Natural killer cell (primary cell): ENCODE data around the gene SOX9. TPM values are rescaled to one million over a fixed set of nuclear protein-coding genes. Genes with fewer than 3 reads are reported as not detected.

Experiments
- ATAC-seq, 3 donors: fragments of 150-1000 bp in 2 of 3; fragments of 200-7000 bp in 1 of 3; cut with Tn5 transposase; 1 replicate in 1 of 3; 2 replicates in 2 of 3; pipeline ENCODE4 v1.10.0; 2021; ENCODE audit warnings: mild to moderate bottlenecking in 2 of 3, moderate library complexity in 2 of 3
- DNase-seq, 2 donors: peaks; one replicate each; pipeline versions ENCODE4 v3.0.0 to v3.0.0-alpha.2; 2013 to 2021; ENCODE audit warnings: mixed read lengths in 1 of 2
- H3K27ac ChIP-seq: one replicate; pipeline ENCODE4 v1.5.1; 2013; ENCODE audit warnings: mild to moderate bottlenecking, low read length
- H3K27me3 ChIP-seq: one replicate; pipeline ENCODE4 v1.6.1; 2013; ENCODE audit warnings: low read length; ENCODE audit not compliant: control insufficient read depth, insufficient read depth
- H3K36me3 ChIP-seq: one replicate; pipeline ENCODE4 v1.6.1; 2013; ENCODE audit warnings: low read length; ENCODE audit not compliant: control insufficient read depth, insufficient read depth
- H3K4me1 ChIP-seq: one replicate; pipeline ENCODE4 v1.6.1; 2013; ENCODE audit warnings: low read length; ENCODE audit not compliant: control insufficient read depth, insufficient read depth
- H3K4me3 ChIP-seq: one replicate; pipeline ENCODE4 v1.5.1; 2013; ENCODE audit warnings: low read length
- H3K9me3 ChIP-seq: one replicate; pipeline ENCODE4 v1.6.1; 2013; ENCODE audit warnings: low read length; ENCODE audit not compliant: control insufficient read depth, insufficient read depth
- H3K27ac Mint-ChIP-seq, 2 donors: one replicate each; pipeline ENCODE4 v1.8.0; 2022; ENCODE audit warnings: mild to moderate bottlenecking in 2 of 2, mixed read lengths in 2 of 2, moderate library complexity in 1 of 2
- H3K27me3 Mint-ChIP-seq, 2 donors: one replicate each; pipeline ENCODE4 v1.8.0; 2022; ENCODE audit warnings: low read depth in 2 of 2, mixed read lengths in 2 of 2
- H3K36me3 Mint-ChIP-seq: one replicate; pipeline ENCODE4 v1.8.0; 2022; ENCODE audit warnings: mixed read lengths
- H3K4me1 Mint-ChIP-seq, 2 donors: one replicate each; pipeline ENCODE4 v1.8.0; 2022; ENCODE audit warnings: mixed read lengths in 2 of 2
- H3K4me3 Mint-ChIP-seq: one replicate; pipeline ENCODE4 v1.8.0; 2022; ENCODE audit warnings: mild to moderate bottlenecking, moderate library complexity, mixed read lengths
- H3K9me3 Mint-ChIP-seq, 2 donors: one replicate each; pipeline ENCODE4 v1.8.0; 2022; ENCODE audit warnings: mixed read lengths in 2 of 2
- WGBS: methylation state at CpG from one replicate; pipeline ENCODE4 v1.1.7; 2013; ENCODE audit warnings: missing lambda C conversion rate; ENCODE audit not compliant: insufficient coverage; 5-methylcytosine and 5-hydroxymethylcytosine counted together
- intact Hi-C: fragments of 100-400 bp; cut with micrococcal nuclease; formaldehyde crosslinking; loops from one replicate; pipeline ENCODE4 v1.14.2; 2022
- total RNA-seq, 4 donors: library from RNA; stranded (reverse); fragments of 120-200 nt in 1 of 4; gene quantifications; one replicate each; pipeline versions ENCODE4 v1.2.3 to v1.2.4, GENCODE V29; 2013 to 2022
- TF ChIP-seq, protein P1 (sequence below): fragments of 200-600 bp; IDR thresholded peaks from one replicate; pipeline ENCODE4 v1.8.0; 2022; ENCODE audit warnings: antibody characterized with exemption

SOX9 gene
- total RNA-seq, 3 donors from 2014 or later (not counting 1 experiment from before 2014, with no cell fraction given): not detected

DNA sequence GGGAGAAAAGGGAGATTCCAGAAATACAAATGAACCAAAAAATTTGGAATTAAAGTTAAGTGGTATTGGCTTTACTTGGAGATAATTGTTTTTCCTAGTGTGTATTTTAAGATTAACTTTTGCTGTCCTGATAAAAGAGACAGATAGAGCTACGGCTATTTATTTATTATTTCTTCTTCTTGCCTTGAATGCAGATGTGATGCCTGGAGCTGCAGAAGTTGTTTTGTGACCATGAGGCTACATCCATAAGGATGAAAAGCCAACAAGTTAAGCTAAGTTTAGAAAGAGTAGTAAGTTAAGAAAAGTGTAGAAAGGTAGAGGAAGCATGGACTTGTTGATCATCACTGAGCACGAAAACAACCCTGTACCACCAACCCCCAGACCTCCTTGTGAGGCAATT, 41.7 kb downstream of the SOX9 start:
- no peak overlapping the region for H3K27ac ChIP-seq
- intact Hi-C loops: no loop called here
- DNase-seq (no peak), ATAC-seq (no peak)
- H3K36me3 Mint-ChIP-seq: no peaks in the 10 kb centered on the region
- H3K4me3 ChIP-seq: no peak overlapping the region
- no peak overlapping the region for H3K27ac Mint-ChIP-seq
- H3K27me3 ChIP-seq: no peaks in the 10 kb centered on the region
- peaks cover 16% of the 10 kb centered on the region for H3K9me3 ChIP-seq
- WGBS: 72% methylated on average over 2 of the region's 2 CpGs
- TF ChIP-seq, protein P1, sequence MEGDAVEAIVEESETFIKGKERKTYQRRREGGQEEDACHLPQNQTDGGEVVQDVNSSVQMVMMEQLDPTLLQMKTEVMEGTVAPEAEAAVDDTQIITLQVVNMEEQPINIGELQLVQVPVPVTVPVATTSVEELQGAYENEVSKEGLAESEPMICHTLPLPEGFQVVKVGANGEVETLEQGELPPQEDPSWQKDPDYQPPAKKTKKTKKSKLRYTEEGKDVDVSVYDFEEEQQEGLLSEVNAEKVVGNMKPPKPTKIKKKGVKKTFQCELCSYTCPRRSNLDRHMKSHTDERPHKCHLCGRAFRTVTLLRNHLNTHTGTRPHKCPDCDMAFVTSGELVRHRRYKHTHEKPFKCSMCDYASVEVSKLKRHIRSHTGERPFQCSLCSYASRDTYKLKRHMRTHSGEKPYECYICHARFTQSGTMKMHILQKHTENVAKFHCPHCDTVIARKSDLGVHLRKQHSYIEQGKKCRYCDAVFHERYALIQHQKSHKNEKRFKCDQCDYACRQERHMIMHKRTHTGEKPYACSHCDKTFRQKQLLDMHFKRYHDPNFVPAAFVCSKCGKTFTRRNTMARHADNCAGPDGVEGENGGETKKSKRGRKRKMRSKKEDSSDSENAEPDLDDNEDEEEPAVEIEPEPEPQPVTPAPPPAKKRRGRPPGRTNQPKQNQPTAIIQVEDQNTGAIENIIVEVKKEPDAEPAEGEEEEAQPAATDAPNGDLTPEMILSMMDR: no peak
- no peaks in the 10 kb centered on the region for H3K4me1 Mint-ChIP-seq
- H3K4me3 Mint-ChIP-seq: no peak overlapping the region
- no peaks in the 10 kb centered on the region for H3K4me1 ChIP-seq
- peaks cover 9 to 12% of the 10 kb centered on the region in 2 donors for H3K9me3 Mint-ChIP-seq
- no peaks in the 10 kb centered on the region for H3K36me3 ChIP-seq
- H3K27me3 Mint-ChIP-seq: no peaks in the 10 kb centered on the region

DNA sequence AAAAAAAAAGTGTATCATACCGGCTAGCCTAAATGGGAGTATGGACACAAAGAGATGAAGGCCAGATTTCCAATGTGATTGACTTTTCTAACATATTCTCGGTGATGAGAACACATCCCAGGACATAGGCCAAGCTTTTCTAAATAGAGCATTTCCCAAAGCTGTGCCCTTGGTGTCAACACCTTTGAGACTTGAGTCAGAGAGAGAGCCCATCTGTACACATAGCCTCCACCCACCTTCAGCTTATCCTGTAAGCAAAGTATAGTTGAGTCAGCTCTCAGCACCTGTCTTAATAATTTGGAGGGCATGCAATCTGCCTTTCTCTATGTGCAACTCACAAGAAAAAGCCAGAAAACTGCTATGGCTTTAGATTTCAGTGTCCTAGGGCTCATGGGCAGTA, 42.7 kb downstream of the SOX9 start:
- H3K4me1 Mint-ChIP-seq: no peaks in the 10 kb centered on the region
- H3K27ac Mint-ChIP-seq: no peak overlapping the region
- no peaks in the 10 kb centered on the region for H3K27me3 ChIP-seq
- no peak overlapping the region for H3K4me3 ChIP-seq
- H3K27me3 Mint-ChIP-seq: no peaks in the 10 kb centered on the region
- H3K4me1 ChIP-seq: no peaks in the 10 kb centered on the region
- DNase-seq: no peak
- no peak overlapping the region for H3K4me3 Mint-ChIP-seq
- peaks cover 11 to 12% of the 10 kb centered on the region in 2 donors for H3K9me3 Mint-ChIP-seq
- no peak for ATAC-seq
- intact Hi-C loops: no loop called here
- H3K36me3 Mint-ChIP-seq: no peaks in the 10 kb centered on the region
- H3K9me3 ChIP-seq: peaks cover 11% of the 10 kb centered on the region
- TF ChIP-seq, protein P1: no peak
- 98% methylated on average over 2 of the region's 2 CpGs for WGBS
- H3K27ac ChIP-seq: no peak overlapping the region
- H3K36me3 ChIP-seq: no peaks in the 10 kb centered on the region

DNA sequence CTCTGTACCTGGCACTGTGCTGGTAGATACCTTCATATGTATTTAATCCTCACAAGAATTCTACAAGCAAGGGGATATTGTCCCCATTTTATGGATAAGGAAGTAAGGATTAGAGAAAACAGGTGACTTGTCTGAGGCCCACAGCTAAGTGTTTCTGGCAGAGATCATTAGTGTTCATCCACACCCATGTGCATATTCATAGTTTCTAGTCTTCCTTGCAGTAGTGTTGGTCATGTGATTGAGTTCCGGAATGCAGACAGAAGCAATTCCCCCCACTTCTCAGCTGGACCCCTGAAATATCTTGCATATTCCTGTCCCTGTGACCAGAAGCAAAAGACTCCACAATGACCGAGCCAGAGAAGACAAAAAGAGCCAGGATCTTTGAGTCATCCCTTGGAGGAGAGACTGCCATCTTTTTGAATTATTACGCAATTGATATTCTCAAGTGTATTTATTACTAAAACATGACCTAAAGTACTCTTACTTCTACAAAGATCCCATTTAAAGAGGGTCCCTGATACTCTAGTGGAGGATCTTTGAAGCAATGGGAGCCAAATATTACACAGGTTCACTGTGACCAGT, 43.4 kb downstream of the SOX9 start:
- 89% methylated on average over 2 of the region's 3 CpGs for WGBS
- Histone ChIP-seq H3K27ac (no peak overlapping the region), H3K4me3 (no peak overlapping the region), H3K27me3 (no peaks in the 10 kb centered on the region), H3K4me1 (no peaks in the 10 kb centered on the region), H3K36me3 (no peaks in the 10 kb centered on the region), H3K9me3 (peaks cover 8% of the 10 kb centered on the region)
- H3K4me3 Mint-ChIP-seq: no peak overlapping the region
- no peak overlapping the region for H3K27ac Mint-ChIP-seq
- ATAC-seq: no peak
- no peaks in the 10 kb centered on the region for H3K27me3 Mint-ChIP-seq
- H3K36me3 Mint-ChIP-seq: no peaks in the 10 kb centered on the region
- intact Hi-C loops: no loop called here
- TF ChIP-seq, protein P1: no peak
- H3K9me3 Mint-ChIP-seq: peaks cover 7 to 11% of the 10 kb centered on the region in 2 donors
- DNase-seq: no peak
- no peaks in the 10 kb centered on the region for H3K4me1 Mint-ChIP-seq

DNA sequence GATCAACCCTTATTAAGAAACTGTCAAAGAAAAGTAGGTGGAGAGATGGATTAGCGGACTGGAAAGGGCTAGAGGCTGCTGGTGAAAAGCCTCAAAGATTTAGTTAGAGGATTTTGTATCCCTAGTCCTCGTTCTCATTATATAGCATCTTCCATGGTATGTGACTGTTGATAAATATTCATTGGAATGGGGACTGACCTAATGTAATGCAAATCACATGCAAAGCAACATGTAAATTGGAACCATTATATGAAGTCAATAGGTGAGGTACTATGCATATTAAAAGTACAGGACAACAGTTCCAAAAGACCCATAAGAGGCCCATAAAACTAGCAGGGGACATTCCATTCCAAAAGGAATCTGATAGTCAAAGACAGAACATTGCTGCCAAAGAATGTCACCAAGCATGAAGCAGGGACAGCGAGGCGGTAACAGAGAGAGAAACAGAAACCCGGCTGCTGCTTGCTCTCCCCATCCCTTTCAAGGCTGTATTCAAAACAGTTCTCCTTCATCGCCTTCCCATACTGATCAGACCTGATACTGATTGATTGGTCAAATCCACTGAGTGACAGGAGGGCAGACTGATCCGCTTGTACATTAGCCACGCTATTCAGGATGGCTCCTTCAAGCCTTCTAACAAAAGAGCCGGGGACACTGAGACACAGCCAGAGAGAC, 44.5 kb downstream of the SOX9 start:
- Histone ChIP-seq H3K36me3 (no peaks in the 10 kb centered on the region), H3K9me3 (peaks cover 3% of the 10 kb centered on the region), H3K27me3 (no peaks in the 10 kb centered on the region), H3K27ac (no peak overlapping the region), H3K4me1 (no peaks in the 10 kb centered on the region), H3K4me3 (no peak overlapping the region)
- DNase-seq (no peak), ATAC-seq (no peak)
- H3K27me3 Mint-ChIP-seq: no peaks in the 10 kb centered on the region
- intact Hi-C loops: no loop called here
- H3K4me3 Mint-ChIP-seq: no peak overlapping the region
- 77% methylated on average over 9 of the region's 9 CpGs for WGBS
- H3K4me1 Mint-ChIP-seq: no peaks in the 10 kb centered on the region
- H3K27ac Mint-ChIP-seq: no peak overlapping the region
- peaks cover 4 to 5% of the 10 kb centered on the region in 2 donors for H3K9me3 Mint-ChIP-seq
- TF ChIP-seq, protein P1: no peak
- no peaks in the 10 kb centered on the region for H3K36me3 Mint-ChIP-seq
